ENCODE results near the gene REEP3.
A peak's percentile ranks its signal among the peaks of the same experiment; 100 is the strongest.

The REEP3 gene

GRCh38 chr10:63611078-63611477 is 89.9 kb downstream of the REEP3 start:
- DNase-seq (ENCODE audit: insufficient read length, low spot score) (no peak), FAIRE-seq (no peak)
- TF ChIP-seq TAF1 (IDR thresholded peaks at IDR 0.05; ENCODE audit: low read depth, low read length), result no peak
- no peak for TF ChIP-seq POU2F2 (IDR thresholded peaks at IDR 0.05; ENCODE audit: low read depth, low read length)
- TF ChIP-seq POLR2A (IDR thresholded peaks at IDR 0.05; ENCODE audit: low read depth, low read length), result no peak
- TF ChIP-seq POLR2AphosphoS5 (IDR thresholded peaks at IDR 0.05; ENCODE audit: low read depth, low read length), result no peak
- TF ChIP-seq SPI1 (IDR thresholded peaks at IDR 0.05; ENCODE audit: low read depth, low read length), result no peak
- TF ChIP-seq PAX5 (IDR thresholded peaks at IDR 0.05; ENCODE audit: insufficient read depth, low read length, severe bottlenecking), result no peak

GRCh38 chr10:63614371-63614891 is 93.2 kb downstream of the REEP3 start:
- TF ChIP-seq POU2F2 (IDR thresholded peaks at IDR 0.05; ENCODE audit: low read depth, low read length) (no peak), POLR2AphosphoS5 (IDR thresholded peaks at IDR 0.05; ENCODE audit: low read depth, low read length) (no peak)
- DNase-seq (ENCODE audit: insufficient read length, low spot score) (no peak), FAIRE-seq (no peak)

- TF ChIP-seq SPI1 (IDR thresholded peaks at IDR 0.05; ENCODE audit: low read depth, low read length) (no peak), POU2F2 (IDR thresholded peaks at IDR 0.05; ENCODE audit: low read depth, low read length) (no peak), PAX5 (IDR thresholded peaks at IDR 0.05; ENCODE audit: insufficient read depth, low read length, severe bottlenecking) (no peak), POLR2AphosphoS5 (IDR thresholded peaks at IDR 0.05; ENCODE audit: low read depth, low read length) (no peak), POLR2A (IDR thresholded peaks at IDR 0.05; ENCODE audit: low read depth, low read length) (no peak), TAF1 (IDR thresholded peaks at IDR 0.05; ENCODE audit: low read depth, low read length) (no peak)
- FAIRE-seq, result no peak
- DNase-seq (ENCODE audit: insufficient read length, low spot score), result no peak
Observed at GRCh38 chr10:63618552-63618951, 97.4 kb downstream of the REEP3 start.

- DNase-seq (ENCODE audit: insufficient read length, low spot score) (no peak), FAIRE-seq (no peak)
- TF ChIP-seq TAF1 (IDR thresholded peaks at IDR 0.05; ENCODE audit: low read depth, low read length) (no peak), SPI1 (IDR thresholded peaks at IDR 0.05; ENCODE audit: low read depth, low read length) (no peak), PAX5 (IDR thresholded peaks at IDR 0.05; ENCODE audit: insufficient read depth, low read length, severe bottlenecking) (no peak), POLR2A (IDR thresholded peaks at IDR 0.05; ENCODE audit: low read depth, low read length) (no peak)
Observed at GRCh38 chr10:63619426-63619825, 98.2 kb downstream of the REEP3 start.

GRCh38 chr10:63622097-63622496 is 100.9 kb downstream of the REEP3 start:
- TF ChIP-seq POU2F2 (IDR thresholded peaks at IDR 0.05; ENCODE audit: low read depth, low read length), result no peak
- no peak for TF ChIP-seq PAX5 (IDR thresholded peaks at IDR 0.05; ENCODE audit: insufficient read depth, low read length, severe bottlenecking)
- no peak for TF ChIP-seq POLR2A (IDR thresholded peaks at IDR 0.05; ENCODE audit: low read depth, low read length)
- TF ChIP-seq TAF1 (IDR thresholded peaks at IDR 0.05; ENCODE audit: low read depth, low read length), result no peak
- no peak for TF ChIP-seq POLR2AphosphoS5 (IDR thresholded peaks at IDR 0.05; ENCODE audit: low read depth, low read length)
- TF ChIP-seq SPI1 (IDR thresholded peaks at IDR 0.05; ENCODE audit: low read depth, low read length), result no peak
- DNase-seq (ENCODE audit: insufficient read length, low spot score) (no peak), FAIRE-seq (no peak)

- DNase-seq (ENCODE audit: insufficient read length, low spot score) (no peak), FAIRE-seq (no peak)
- TF ChIP-seq SPI1 (IDR thresholded peaks at IDR 0.05; ENCODE audit: low read depth, low read length), result no peak
- no peak for TF ChIP-seq POU2F2 (IDR thresholded peaks at IDR 0.05; ENCODE audit: low read depth, low read length)
- no peak for TF ChIP-seq TAF1 (IDR thresholded peaks at IDR 0.05; ENCODE audit: low read depth, low read length)
- TF ChIP-seq POLR2A (IDR thresholded peaks at IDR 0.05; ENCODE audit: low read depth, low read length), result no peak
- TF ChIP-seq POLR2AphosphoS5 (IDR thresholded peaks at IDR 0.05; ENCODE audit: low read depth, low read length), result no peak
- TF ChIP-seq PAX5 (IDR thresholded peaks at IDR 0.05; ENCODE audit: insufficient read depth, low read length, severe bottlenecking), result no peak
Observed at GRCh38 chr10:63624701-63625100, 103.5 kb downstream of the REEP3 start.

- no peak for FAIRE-seq
Observed at GRCh38 chr10:63627396-63627795, 106.2 kb downstream of the REEP3 start.

GRCh38 chr10:63627881-63628296 is 106.7 kb downstream of the REEP3 start:
- FAIRE-seq, result peak; percentile 28
- no peak for DNase-seq (ENCODE audit: insufficient read length, low spot score)
- TF ChIP-seq POLR2AphosphoS5 (IDR thresholded peaks at IDR 0.05; ENCODE audit: low read depth, low read length), result no peak
- no peak for TF ChIP-seq POU2F2 (IDR thresholded peaks at IDR 0.05; ENCODE audit: low read depth, low read length)
- TF ChIP-seq PAX5 (IDR thresholded peaks at IDR 0.05; ENCODE audit: insufficient read depth, low read length, severe bottlenecking), result no peak
- no peak for TF ChIP-seq POLR2A (IDR thresholded peaks at IDR 0.05; ENCODE audit: low read depth, low read length)
- TF ChIP-seq SPI1 (IDR thresholded peaks at IDR 0.05; ENCODE audit: low read depth, low read length), result no peak
- TF ChIP-seq TAF1 (IDR thresholded peaks at IDR 0.05; ENCODE audit: low read depth, low read length), result no peak

More at GRCh38 chr10:63627396-63627795, 106.2 kb downstream of the REEP3 start:
- TF ChIP-seq SPI1 (IDR thresholded peaks at IDR 0.05; ENCODE audit: low read depth, low read length), result no peak
- no peak for TF ChIP-seq TAF1 (IDR thresholded peaks at IDR 0.05; ENCODE audit: low read depth, low read length)
- TF ChIP-seq POLR2A (IDR thresholded peaks at IDR 0.05; ENCODE audit: low read depth, low read length), result no peak
- no peak for TF ChIP-seq POLR2AphosphoS5 (IDR thresholded peaks at IDR 0.05; ENCODE audit: low read depth, low read length)
- no peak for DNase-seq (ENCODE audit: insufficient read length, low spot score)

GRCh38 chr10:63628526-63629362 is 107.5 kb downstream of the REEP3 start:
- FAIRE-seq (peak; percentile 70), DNase-seq (ENCODE audit: insufficient read length, low spot score) (no peak)
- TF ChIP-seq SPI1 (IDR thresholded peaks at IDR 0.05; ENCODE audit: low read depth, low read length) (peak; percentile 80), POLR2A (IDR thresholded peaks at IDR 0.05; ENCODE audit: low read depth, low read length) (peak; percentile 8; the same call in 1 of the 2 replicates), POU2F2 (IDR thresholded peaks at IDR 0.05; ENCODE audit: low read depth, low read length) (no peak), POLR2AphosphoS5 (IDR thresholded peaks at IDR 0.05; ENCODE audit: low read depth, low read length) (no peak), TAF1 (IDR thresholded peaks at IDR 0.05; ENCODE audit: low read depth, low read length) (peak; percentile 49; the same call in 1 of the 2 replicates), PAX5 (IDR thresholded peaks at IDR 0.05; ENCODE audit: insufficient read depth, low read length, severe bottlenecking) (no peak)
